LHCN-M2 (cell line): Measurements from ENCODE around the gene PNMA3. TPM values are rescaled to one million over a fixed set of nuclear protein-coding genes. Genes with fewer than 3 reads are reported as not detected.
"Not testable (repeated sequence)": the region's sequence is repeated elsewhere in the genome, so short reads cannot be mapped to it uniquely, and the experiment has no call there.

Experiments
- DNase-seq: peaks from one replicate; pipeline ENCODE4 v3.0.0-alpha.2; 2012; ENCODE audit warnings: low read depth
- polyA plus RNA-seq: library from polyadenylated mRNA; unstranded; fragments of >200 nt; gene quantifications from one replicate; pipeline ENCODE4 v1.2.1, GENCODE V29; 2012; ENCODE audit warnings: missing spikeins
- total RNA-seq: library from RNA; depleted of rRNA; stranded (reverse); fragments of >200 nt; gene quantifications from 2 replicates; pipeline ENCODE4 v1.2.3, GENCODE V29; 2014; rRNA removed

PNMA3 gene, protein sequence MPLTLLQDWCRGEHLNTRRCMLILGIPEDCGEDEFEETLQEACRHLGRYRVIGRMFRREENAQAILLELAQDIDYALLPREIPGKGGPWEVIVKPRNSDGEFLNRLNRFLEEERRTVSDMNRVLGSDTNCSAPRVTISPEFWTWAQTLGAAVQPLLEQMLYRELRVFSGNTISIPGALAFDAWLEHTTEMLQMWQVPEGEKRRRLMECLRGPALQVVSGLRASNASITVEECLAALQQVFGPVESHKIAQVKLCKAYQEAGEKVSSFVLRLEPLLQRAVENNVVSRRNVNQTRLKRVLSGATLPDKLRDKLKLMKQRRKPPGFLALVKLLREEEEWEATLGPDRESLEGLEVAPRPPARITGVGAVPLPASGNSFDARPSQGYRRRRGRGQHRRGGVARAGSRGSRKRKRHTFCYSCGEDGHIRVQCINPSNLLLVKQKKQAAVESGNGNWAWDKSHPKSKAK
- total RNA-seq, result not detected in 2 replicates
- polyA plus RNA-seq, result not detected

DNA sequence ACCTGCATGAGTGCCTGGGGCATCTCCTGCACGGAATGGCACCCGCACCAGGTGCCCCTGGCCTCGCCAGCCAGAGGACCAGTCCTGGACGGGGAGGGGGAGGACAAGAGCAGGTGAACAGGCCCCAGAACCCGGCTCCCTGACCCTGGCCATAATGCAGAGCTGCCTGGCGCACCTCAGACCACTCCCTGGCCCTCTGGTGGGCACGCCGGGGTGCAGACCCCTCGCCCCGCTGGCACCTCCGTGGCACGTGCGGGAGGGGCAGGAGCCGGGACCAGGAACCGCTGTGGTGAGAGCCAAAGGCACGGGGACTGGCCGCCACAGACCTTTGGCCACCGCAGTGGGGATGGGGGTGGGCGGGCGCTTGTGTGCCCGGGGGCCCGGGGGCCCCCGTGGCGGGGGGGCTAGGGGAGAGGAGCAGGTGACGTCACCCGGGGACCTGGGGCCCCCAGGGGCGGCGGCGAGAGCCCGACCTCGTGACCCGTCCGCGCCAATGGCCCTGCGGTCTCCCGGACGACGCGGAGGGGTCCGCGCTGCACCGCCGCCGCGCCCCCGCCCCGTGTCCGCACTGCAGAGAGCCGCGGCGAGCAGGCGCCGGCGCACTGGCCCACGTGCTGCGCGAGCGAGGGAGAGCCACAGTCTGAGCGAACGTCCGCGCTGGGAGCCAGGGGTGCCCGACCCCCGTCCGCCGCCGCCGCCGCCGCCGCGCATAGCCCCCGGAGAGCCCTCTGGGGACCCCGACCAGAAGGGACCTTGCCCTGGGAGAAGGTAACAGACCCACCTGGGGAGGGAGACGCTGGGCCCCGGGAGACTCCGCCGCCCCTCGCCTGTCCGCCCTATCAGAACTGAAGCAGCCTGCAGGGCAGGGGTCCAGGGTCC lies at the start of gene PNMA3:
PNMA3 (plus strand) TSS at position 600 of the 879 bp plus-strand sequence. CDS start 586 bp downstream, outside the sequence.
- no peak for DNase-seq

DNA sequence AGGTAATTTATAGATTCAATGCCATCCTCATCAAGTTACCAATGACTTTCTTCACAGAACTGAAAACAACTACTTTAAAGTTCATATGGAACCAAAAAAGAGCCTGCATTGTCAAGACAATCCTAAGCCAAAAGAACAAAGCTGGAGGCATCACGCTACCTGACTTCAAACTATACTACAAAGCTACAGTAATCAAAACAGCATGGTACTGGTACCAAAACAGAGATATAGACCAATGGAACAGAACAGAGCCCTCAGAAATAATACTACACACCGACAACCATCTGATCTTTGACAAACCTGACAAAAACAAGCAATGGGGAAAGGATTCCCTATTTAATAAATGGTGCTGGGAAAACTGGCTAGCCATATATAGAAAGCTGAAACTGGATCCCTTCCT lies 39.1 kb upstream of the PNMA3 start:
- DNase-seq, result not testable (repeated sequence)

DNA sequence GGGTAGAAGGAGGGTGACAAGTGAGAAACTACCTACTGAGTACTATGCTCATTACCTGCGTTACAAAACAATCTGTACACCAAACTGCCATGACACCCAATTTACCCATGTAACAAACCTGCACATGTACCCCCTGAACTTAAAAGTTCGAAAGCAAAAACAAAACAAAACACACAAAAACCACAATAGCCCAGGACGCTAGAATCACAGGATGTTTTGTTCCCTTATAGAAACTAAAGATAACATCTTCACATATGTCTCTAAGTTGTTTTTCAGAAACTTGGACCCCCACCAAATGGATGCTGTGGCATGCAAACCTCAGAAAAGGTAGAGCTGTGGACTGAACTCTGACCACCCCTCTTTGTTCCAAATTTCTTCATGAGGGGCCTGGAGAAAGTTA lies 37.1 kb upstream of the PNMA3 start:
- no peak for DNase-seq

DNA sequence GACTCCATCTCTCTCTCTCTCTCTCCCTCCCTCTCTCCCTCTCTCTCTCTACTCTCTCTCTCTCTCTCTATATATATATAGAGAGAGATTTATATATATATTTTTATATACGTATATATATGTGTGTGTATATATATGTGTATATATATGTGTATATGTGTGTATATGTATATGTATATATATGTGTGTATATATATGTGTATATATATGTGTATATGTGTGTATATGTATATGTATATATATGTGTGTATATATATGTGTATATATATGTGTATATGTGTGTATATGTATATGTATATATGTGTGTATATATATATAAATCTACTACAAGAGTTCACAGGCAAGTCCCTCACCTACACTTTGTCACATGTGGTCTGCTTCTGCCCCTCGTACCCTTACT lies 29.8 kb upstream of the PNMA3 start:
- not testable (repeated sequence) for DNase-seq

DNA sequence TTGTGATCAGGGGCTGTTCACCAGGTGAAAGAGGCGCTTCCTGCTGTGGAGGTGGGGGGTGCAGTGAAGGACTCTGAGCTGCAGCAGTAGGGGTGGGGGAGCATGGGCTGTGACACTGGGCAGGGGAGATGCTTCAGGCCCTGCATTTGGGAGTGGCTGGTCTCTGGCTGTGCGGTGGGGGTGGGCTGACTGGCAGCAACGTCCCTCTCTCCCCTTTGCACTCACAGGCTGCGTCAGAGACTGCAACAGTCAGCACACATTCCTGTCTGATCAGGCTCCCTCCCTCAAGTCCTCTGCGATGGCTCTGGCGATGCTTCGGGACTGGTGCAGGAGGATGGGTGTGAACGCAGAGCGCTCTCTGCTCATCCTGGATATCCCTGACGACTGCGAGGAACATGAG lies 27.8 kb upstream of the PNMA3 start:
- DNase-seq, result not testable (repeated sequence)

DNA sequence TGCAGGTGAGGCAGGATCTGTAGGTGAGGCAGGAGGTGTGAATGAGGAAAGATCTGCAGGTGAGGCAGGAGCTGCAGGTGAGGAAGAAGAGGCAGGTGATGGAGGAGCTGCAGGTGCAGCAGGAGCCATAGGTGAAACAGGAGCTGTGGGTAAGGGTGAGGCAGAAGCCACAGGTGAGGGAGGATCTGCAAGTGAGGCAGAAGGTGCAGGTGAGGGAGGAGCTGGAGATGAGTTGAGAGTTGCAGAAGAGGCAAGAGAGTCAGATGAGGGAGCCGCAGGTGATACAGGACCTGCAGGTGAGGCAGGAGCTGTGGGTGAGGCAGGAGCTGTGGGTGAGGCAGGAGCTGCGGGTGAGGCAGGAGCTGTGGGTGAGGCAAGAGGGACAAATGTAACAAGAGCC lies 27.1 kb upstream of the PNMA3 start:
- no peak for DNase-seq

DNA sequence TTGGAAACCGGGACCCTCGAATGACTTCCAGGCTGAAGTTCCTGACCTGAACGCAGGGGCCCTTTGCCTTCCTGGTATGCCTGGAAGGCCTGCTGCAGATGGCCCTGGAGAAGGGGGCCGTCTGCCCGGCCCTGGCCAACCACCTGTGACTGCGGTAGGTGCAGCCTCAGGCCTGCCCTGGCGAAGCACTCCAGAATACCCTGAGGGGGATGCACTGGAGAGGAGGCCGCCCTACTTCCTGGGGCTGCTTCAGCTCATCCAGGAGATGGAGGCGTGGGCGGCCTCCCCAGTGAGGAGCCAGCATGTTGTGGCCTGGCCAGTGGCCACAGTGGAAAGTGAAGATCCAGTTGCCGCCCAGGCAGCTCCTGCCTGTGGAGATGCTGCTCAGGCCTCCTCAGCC lies 26.4 kb upstream of the PNMA3 start:
- DNase-seq, result no peak

DNA sequence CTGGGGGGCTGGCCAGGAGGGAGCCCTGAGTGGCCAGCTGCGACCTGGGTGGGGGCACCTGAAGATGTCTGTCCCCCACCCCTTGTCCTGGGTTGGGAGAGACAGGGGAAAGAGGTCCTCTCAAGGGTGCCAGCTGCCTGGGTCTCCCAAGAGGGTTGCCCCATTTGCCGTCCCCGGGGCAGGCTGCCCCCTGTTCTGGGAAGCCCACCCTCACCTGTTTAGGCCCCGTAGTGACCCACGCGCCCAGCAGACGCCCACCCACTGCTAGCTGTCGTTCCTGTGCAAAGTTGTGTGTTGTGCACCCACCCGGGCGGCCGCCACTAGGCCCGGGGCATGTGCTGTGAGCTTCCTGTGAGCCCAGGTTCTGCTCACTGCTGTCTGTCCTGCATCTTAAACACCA lies 25.5 kb upstream of the PNMA3 start:
- DNase-seq, result no peak

DNA sequence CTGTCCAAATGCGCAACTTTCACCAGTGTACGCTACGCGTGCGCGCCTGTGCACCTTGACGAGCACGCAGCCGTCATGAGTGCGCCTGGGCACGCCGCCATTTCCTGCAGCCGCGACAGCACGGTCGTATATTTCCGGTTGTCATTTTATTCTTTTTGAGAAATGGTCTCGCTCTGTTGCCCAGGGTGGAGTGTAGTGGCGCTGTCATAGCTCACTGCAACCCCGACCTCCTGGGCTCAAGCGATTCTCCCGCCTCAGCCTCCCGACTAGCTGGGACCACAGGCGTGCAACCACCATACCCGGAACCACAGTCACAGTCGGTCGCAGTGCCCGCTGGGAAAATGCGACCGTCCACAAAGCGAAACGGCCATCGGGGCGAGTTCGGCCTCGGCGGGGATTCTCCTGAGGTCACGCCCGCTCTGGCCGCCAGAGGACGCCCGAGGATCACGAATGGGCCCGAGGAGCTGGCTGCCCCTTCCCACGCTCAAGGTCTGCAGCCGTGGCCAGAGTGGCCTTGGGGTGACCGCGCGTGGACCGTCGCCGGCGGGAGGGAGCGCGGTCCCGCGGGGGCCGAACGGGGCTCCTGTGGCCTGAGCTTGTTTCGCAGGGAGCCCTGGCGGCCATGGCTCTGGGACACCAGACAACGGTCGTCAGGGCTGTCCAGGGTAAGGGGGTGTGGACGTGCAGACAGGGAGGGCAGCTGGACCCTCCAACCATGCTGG lies 23.7 kb upstream of the PNMA3 start:
- peak; percentile 6 for DNase-seq

DNA sequence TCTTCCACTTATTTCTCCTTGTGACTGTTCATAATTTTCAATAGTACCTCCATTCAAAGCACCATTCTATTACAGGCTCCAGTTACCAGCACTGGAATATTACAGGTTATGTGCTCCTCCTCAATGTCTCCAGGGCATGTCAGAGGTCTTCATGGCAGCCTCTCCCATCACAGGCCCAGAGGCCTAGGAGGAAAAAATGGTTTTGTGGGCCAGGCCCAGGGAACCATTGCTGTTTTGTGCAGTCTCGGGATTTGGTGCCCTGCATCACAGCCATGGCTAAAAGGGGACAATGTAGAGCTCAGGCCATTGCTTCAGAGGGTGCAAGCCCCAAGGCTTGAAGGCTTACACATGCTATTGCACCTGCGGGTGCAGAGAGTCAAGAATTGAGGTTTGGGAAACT lies 7.2 kb upstream of the PNMA3 start:
- no peak for DNase-seq

DNA sequence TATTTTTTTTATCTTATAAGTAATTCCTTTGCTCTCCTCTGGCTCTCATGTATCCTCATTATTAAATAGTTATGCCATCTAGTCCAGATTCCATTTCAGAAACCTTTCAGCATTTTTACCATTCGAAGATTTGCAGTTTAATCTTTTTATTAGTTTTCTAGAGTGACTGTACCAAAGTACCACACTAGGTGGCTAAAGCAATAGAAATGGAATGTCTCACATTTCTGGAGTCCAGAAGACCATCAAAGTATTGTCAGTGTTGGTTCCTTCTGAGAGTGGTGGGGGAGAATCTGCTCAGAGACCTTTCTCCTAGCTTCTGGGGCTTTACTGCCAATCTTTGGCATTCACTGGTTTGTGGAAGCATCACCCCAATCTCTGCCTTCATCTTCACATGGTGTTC lies 3.7 kb upstream of the PNMA3 start:
- no peak for DNase-seq

DNA sequence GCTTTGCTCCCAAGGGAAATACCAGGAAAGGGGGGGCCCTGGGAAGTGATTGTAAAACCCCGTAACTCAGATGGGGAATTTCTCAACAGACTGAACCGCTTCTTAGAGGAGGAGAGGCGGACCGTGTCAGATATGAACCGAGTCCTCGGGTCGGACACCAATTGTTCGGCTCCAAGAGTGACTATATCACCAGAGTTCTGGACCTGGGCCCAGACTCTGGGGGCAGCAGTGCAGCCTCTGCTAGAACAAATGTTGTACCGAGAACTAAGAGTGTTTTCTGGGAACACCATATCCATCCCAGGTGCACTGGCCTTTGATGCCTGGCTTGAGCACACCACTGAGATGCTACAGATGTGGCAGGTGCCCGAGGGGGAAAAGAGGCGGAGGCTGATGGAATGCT lies 1.0 kb downstream of the PNMA3 start:
- DNase-seq, result no peak

DNA sequence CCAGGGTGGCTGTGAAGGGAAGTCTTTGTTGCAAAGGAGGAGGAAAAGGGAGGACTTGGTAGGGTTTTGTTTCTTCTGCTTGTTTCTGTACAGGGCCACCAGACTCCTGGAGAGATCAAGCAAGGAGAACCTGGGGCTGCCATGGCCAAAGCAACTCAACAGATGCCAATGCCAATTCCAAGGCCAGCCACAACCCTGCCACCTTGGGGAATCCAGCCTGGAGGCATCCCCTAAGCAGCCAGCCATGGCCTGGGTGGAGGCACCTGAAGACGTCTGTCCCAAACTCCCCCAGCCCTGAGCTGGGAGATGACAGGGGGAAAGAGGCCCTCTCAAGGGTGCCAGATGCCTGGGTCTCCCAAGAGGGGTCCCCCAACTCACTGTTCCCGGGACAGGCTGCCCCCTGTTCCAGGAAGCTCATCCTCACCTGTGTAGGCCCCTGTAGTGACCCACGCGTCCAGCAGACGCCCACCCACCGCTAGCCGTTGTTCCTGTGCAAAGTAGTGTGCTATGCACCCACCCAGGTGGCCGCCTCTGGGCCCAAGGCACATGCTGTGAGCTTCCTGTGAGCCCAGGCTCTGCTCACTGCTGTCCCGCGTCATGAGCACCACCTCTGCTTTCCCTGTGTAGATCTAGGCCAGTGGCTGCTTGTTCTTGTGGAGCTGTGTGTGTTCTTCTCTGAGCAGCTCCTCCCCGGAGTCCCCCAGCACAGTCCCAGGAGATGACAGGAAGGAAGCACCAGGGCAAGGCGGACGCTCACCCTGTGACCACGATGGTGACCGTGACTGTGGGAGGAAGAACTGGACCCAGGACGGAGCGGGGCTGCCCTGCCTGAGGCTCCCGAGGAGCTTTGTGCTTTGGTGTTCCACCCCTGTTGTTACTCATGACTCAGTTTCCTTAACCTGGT lies 3.2 kb downstream of the PNMA3 start:
- DNase-seq, result no peak

DNA sequence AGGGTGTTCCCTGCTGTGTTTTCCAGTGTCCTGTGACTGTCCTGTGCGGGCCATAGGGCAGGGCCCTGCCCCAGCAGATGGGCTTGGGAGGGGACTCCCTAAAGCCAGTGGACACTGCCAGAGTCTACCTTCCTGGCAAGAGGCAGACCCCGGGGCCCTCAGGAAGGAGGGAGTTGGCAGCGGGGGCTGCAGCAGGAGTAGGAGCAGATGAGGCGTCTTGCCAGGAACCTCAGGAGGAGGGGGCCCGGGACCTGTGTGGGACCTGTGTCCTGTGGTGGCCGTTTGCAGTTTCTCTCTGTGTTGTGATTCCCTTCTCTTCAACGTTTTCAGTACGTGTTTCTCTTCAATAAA lies 3.8 kb downstream of the PNMA3 start:
- DNase-seq, result no peak

DNA sequence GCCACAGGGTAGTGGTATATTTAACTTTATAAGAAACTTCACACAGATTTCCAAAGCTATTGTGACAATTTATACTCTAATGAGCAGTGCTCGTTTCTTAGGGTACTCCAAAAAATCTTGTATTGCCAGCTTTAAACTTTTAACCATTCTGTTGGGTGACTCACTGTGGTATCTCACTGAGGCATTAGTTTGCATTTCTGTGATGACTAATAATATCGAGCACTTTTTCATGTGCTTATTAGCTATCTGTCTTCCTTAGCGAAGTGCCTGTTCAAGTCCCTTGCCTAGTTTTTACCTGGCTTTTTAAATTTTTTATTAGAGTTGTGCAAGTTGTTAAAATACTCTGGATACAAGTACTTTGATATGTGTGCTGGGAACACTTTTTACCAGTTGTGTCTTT lies 5.5 kb downstream of the PNMA3 start:
- peak; percentile 7 for DNase-seq

DNA sequence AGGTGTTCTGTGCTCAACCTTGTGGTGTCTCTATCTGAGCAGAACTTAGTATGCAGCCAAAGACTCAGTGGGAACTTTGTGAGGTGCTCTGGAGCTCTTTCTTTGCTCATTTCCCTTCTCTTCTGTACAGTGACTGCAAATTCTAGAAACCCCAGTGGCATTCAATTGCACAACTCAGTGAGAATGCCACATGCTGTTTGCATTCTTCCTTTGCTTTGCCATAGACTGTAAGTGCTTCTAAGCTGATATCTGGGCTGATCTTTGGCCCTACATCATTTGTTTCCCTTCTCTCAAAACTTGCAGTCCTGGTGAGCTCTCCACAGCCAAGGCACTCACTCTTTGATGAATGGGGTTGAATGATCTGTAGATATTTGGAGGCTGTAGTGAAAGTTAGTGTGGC lies 7.0 kb downstream of the PNMA3 start:
- DNase-seq, result no peak

DNA sequence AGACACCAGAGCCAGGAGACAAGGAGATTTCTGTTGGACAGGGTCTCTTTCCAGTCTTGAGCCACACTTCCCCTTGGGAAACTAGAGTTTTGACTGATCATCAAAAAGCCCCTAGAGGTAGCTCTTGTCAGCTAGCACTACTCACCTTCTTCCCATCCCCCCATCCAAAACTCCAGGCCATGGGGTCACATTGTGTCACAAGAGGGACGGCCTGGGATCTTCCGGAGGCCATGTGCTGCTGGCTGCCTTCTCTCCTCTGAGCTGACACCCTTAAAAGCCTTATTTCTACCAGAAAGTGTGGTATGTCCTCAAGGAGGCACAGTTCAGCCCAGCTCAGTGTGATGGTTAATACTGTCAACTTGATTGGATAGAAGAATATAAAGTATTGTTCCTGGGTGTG lies 7.8 kb downstream of the PNMA3 start:
- no peak for DNase-seq

DNA sequence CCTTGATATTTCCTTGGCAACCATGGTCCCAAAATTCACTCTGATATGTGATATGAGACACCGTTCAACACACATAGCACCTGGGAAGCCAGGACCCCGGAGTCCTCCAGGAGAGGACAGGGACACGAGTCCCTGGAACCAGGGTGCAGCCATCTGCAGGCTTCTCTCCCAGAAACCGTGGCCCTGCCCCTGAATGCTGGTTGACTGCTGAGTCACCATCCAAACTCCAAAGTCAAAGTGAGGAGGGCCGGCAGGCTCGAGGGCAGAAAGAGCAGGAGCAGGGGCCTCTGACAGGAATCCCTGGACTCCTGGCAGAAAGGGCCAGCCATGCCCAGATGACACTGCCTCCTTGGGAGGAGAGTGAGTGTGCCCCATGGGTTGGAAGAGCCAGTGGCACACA lies 9.1 kb downstream of the PNMA3 start:
- no peak for DNase-seq

DNA sequence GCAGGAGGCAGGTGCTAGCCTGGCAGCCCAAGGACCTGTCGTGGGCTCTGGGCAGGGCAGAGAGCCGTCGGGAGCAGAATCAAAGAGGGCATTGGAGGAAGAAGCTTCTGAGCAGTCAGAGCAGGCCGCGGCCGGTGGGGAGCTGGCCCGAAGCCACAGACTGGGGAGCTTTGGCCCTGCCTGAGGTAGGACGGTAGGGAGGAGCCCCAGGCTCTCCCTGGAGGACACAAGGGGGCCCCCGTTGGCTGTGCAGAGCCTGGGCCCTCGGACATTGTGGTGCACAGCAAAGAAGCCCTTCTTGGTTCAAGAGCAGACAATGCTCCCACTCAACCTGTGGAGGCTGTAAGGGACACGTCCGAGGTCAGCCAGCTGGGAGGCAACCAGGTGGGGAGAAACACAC lies 10.1 kb downstream of the PNMA3 start:
- not testable (repeated sequence) for DNase-seq

DNA sequence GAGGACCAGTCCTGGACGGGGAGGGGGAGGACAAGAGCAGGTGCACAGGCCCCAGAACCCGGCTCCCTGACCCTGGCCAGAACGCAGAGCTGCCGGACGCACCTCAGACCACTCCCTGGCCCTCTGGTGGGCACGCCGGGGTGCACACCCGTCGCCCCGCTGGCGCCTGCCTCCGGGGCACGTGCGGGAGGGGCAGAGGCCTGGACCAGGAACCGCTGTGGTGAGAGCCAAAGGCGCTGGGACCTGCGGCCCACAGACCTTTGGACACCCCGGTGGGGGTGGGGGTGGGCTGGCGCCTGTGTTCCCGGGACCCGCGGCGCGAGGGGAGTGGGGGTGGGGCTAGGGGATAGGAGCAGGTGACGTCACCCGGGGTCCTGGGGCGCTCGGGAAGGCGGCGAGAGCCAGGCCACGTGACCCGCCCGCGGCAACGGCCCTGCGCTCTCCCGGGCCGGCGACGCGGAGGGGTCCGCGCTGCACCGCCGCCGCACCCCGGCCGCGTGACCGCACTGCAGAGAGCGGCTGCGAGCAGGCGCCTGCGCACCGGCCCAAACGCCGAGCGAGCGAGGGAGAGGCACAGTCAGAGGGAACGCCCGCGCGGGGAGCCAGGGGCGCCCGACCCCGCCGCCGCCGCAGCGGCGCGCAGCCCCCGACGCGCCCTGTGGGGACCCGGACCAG lies 15.8 kb downstream of the PNMA3 start, which contains the start of gene PNMA6A:
PNMA6A (plus strand) TSS at position 546 of the 675 bp plus-strand sequence. CDS start 609 bp downstream, outside the sequence.
- DNase-seq, result not testable (repeated sequence)
